Body of pancreas (tissue), 4 donors: Measurements from ENCODE around the gene TOMM5. TPM values are rescaled to one million over a fixed set of nuclear protein-coding genes. Genes with fewer than 3 reads are reported as not detected.

Experiments used
- ATAC-seq: fragments of 150-250 bp; one replicate; pipeline ENCODE4 v1.9.1; 2016
- DNase-seq, 4 donors: peaks; one replicate each; pipeline ENCODE4 v3.0.0-alpha.2; 2019
- H3K27ac ChIP-seq, 4 donors: fragments of 200-600 bp; sonication (generic); 1 replicate in 3 of 4; 2 replicates in 1 of 4; pipeline versions ENCODE4 v1.5.1 to v1.6.1; 2016 to 2019; ENCODE audit warnings: mild to moderate bottlenecking in 1 of 4, mixed read lengths in 1 of 4, moderate library complexity in 1 of 4
- H3K27me3 ChIP-seq, 2 donors: fragments of 200-600 bp; sonication (generic); one replicate each; pipeline ENCODE4 v1.6.0; 2016; ENCODE audit warnings: mild to moderate bottlenecking in 1 of 2
- H3K36me3 ChIP-seq, 2 donors: fragments of 200-600 bp; sonication (generic); replicated peaks in 1 of 2; 2 replicates each; pipeline ENCODE4 v1.5.1; 2016; ENCODE audit warnings: low read depth in 2 of 2; ENCODE audit not compliant: insufficient read depth in 1 of 2
- H3K4me1 ChIP-seq: fragments of 200-600 bp; sonication (generic); one replicate; pipeline ENCODE4 v1.6.0; 2016
- H3K4me3 ChIP-seq, 2 donors: fragments of 200-600 bp; sonication (generic); 1 replicate in 1 of 2; 2 replicates in 1 of 2; pipeline ENCODE4 v1.5.1; 2016 to 2019
- H3K9me3 ChIP-seq, 3 donors: fragments of 200-600 bp; sonication (generic); 1 replicate in 2 of 3; 2 replicates in 1 of 3; pipeline ENCODE4 v1.5.1; 2016
- POLR2A ChIP-seq, 3 donors: fragments of 450-650 bp; IDR thresholded peaks; one replicate each; pipeline ENCODE4 v1.6.1; 2016; ENCODE audit warnings: antibody characterized with exemption in 3 of 3, mild to moderate bottlenecking in 2 of 3
- WGBS, 2 donors: methylation state at CpG; one replicate each; pipeline ENCODE4 v1.1.5; 2017; 5-methylcytosine and 5-hydroxymethylcytosine counted together
- intact Hi-C: fragments of 100-400 bp; cut with DNase I; formaldehyde crosslinking; loops from one replicate; pipeline ENCODE4 v1.15.1; 2023
- total RNA-seq, 2 donors: library from RNA; depleted of rRNA; stranded (reverse); fragments of >200 nt; gene quantifications; one replicate each; pipeline ENCODE4 v1.1.0, GENCODE V29; 2016
- TF ChIP-seq, protein P1 (sequence below), 7 experiments: fragments of 450-650 bp in 4 of 7; fragments of 200-600 bp in 3 of 7; sonication (generic) in 3 of 7; IDR thresholded peaks; one replicate each; pipeline ENCODE4 v1.5.1; 2016 to 2019; ENCODE audit warnings: antibody characterized with exemption in 7 of 7

TOMM5 gene
- total RNA-seq, 2 donors from 2014 or later: 37.6 to 48.8 TPM

DNA sequence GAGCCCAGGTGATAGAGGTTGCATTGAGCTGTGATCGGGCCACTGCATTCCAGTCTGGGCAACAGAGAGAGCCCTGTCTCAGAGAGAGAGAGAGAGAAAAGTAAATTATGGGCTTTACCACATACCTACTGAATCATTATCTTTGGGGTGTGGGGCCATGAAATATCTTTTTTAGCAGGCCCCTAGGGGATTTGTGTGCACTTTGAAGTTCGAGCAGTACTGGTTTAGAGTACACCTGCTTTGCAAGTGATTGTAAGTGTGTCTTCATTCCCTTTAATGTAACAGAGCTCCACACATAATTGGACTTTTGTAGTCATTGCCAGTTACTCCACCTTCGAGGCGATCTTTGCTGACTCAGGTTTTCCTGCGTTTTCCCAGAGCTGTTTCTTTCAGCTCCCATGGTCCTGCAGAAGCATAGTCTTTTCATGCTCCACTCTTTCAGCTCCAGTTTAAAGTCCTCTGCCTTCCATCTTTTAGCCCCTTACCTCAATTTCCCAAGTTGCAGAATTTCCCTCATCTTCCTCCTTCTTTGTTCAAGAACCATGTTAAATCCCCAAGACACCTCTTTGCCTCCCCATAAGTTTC is 34.4 kb upstream of the TOMM5 start:
- intact Hi-C loops: no loop called here
- Histone ChIP-seq H3K4me1 (no peaks in the 10 kb centered on the region), H3K27me3 (no peaks in the 10 kb centered on the region), H3K36me3 (no peaks in the 10 kb centered on the region), H3K4me3 (no peak overlapping the region), H3K27ac (no peak overlapping the region), H3K9me3 (no peaks in the 10 kb centered on the region)
- TF ChIP-seq, protein P1, sequence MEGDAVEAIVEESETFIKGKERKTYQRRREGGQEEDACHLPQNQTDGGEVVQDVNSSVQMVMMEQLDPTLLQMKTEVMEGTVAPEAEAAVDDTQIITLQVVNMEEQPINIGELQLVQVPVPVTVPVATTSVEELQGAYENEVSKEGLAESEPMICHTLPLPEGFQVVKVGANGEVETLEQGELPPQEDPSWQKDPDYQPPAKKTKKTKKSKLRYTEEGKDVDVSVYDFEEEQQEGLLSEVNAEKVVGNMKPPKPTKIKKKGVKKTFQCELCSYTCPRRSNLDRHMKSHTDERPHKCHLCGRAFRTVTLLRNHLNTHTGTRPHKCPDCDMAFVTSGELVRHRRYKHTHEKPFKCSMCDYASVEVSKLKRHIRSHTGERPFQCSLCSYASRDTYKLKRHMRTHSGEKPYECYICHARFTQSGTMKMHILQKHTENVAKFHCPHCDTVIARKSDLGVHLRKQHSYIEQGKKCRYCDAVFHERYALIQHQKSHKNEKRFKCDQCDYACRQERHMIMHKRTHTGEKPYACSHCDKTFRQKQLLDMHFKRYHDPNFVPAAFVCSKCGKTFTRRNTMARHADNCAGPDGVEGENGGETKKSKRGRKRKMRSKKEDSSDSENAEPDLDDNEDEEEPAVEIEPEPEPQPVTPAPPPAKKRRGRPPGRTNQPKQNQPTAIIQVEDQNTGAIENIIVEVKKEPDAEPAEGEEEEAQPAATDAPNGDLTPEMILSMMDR (IDR thresholded peaks at IDR 0.05): no peak
- no peak for TF ChIP-seq POLR2A (IDR thresholded peaks at IDR 0.05)
- WGBS, 2 donors: 37 to 47% methylated on average over 5 of the region's 5 CpGs
- ATAC-seq (no peak), DNase-seq (no peak)

DNA sequence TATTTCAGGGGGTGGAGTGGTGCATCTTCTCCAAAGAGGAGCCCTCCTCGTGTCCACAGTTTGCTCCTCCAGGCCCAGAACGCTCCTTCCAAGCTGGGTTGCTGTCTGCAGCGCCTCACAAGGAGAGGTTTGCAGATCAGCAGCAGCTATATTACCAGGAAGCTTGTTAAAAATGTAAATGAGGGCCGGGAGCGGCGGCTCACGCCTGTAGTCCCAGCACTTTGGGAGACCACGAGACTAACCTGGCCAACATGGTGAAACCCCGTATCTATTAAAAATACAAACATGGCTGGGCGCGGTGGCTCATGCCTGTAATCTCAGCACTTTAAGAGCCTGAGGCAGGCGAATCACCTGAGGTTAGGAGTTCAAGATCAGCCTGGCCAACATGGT is 33.4 kb upstream of the TOMM5 start:
- H3K36me3 ChIP-seq: no peaks in the 10 kb centered on the region
- DNase-seq (no peak), ATAC-seq (no peak)
- no peak overlapping the region for H3K27ac ChIP-seq
- H3K4me1 ChIP-seq: no peaks in the 10 kb centered on the region
- no peaks in the 10 kb centered on the region for H3K27me3 ChIP-seq
- 76 to 81% methylated on average over 12 of the region's 12 CpGs for WGBS, 2 donors
- intact Hi-C loops: no loop called here
- H3K4me3 ChIP-seq: no peak overlapping the region
- H3K9me3 ChIP-seq: no peaks in the 10 kb centered on the region
- TF ChIP-seq POLR2A (IDR thresholded peaks at IDR 0.05): no peak
- TF ChIP-seq, protein P1 (IDR thresholded peaks at IDR 0.05): no peak

DNA sequence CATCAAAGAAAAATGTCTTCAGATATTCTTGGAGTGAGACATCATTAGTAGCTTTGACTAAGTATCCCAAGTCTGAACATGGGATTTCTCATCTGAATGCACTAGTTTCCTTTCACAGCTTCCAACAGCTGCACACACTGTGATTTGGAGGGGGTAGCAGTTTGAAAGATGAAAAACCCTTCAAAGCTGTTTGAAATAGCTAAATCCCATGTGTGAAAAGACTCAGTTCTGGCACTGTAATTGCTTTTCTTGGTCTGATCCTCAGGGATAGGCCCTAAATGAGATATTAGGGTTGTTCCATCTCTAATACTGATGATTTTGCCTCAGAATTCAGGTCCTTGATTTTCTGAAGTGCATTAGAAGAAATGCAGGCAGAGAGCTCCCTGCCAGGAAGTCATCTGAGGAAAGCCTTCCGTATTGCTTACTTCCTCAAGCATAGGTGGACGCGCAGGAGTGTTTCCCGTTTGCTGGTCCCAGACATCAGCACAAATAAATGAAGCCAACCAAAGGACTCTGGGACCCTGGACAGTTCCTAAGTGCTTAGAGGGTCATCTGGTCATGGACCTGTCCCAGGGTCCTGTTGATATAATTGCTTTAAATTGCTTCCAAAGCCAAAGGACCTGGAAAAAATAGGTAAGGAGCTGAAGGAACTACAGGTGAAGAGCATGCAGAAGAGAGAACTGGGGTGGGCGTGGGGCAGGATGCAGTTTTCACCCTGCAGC is 32.8 kb upstream of the TOMM5 start:
- no peaks in the 10 kb centered on the region for H3K27me3 ChIP-seq
- DNase-seq (no peak), ATAC-seq (no peak)

DNA sequence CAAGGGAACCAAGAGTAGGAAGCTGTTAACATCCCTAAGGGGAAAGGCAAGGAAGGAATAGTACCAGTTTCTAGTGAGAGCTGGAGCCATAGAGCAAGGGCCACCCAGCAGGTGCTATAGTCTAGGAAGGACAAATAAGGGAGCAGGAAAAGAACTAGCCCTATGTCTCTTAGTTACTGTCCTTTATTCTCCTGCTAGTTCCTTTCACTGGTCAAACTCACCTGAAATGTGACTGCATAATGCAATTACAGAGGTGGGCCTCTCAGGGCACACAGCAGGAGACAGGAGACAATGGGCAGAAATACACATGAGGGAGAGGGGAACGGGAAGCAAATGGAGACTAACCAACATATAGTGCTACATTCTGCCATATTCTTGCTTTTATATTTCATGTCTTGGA is 31.7 kb upstream of the TOMM5 start:
- DNase-seq (no peak), ATAC-seq (no peak)
- H3K36me3 ChIP-seq: no peaks in the 10 kb centered on the region
- TF ChIP-seq POLR2A (IDR thresholded peaks at IDR 0.05): no peak
- TF ChIP-seq, protein P1 (IDR thresholded peaks at IDR 0.05): no peak
- H3K27me3 ChIP-seq: no peaks in the 10 kb centered on the region
- no peak overlapping the region for H3K4me3 ChIP-seq
- no peaks in the 10 kb centered on the region for H3K4me1 ChIP-seq
- 80 to 92% methylated on average over 1 of the region's 1 CpG for WGBS, 2 donors
- H3K9me3 ChIP-seq: no peaks in the 10 kb centered on the region
- intact Hi-C loops: no loop called here
- no peak overlapping the region for H3K27ac ChIP-seq

More for the DNA sequence above, 32.8 kb upstream of the TOMM5 start:
- no peaks in the 10 kb centered on the region for H3K9me3 ChIP-seq
- intact Hi-C loops: no loop called here
- no peak overlapping the region for H3K4me3 ChIP-seq
- WGBS, 2 donors: 78 to 86% methylated on average over 5 of the region's 5 CpGs
- no peaks in the 10 kb centered on the region for H3K36me3 ChIP-seq
- H3K27ac ChIP-seq: no peak overlapping the region
- H3K4me1 ChIP-seq: no peaks in the 10 kb centered on the region
- TF ChIP-seq POLR2A (IDR thresholded peaks at IDR 0.05): no peak
- TF ChIP-seq, protein P1 (IDR thresholded peaks at IDR 0.05): no peak

DNA sequence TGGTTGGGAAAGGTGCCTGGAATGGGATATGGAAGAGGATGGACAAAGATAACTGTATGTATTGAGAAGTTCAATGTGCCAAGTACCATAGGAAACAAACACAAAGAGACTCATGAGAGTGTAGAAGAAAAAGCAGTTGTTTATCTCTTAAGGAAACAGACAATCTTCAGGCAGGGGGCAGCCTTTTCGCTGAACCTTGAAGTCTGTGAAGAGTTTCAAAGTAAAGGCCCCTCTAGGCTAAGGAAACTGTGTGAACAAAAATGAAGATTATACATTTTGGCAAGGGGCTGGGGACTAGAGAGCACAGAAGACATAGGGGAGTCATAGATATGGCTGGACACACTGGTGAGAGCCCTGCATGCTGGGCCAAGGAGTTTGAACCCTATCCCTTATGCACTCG is 30.9 kb upstream of the TOMM5 start:
- 73 to 79% methylated on average over 2 of the region's 2 CpGs for WGBS, 2 donors
- no peak for TF ChIP-seq POLR2A (IDR thresholded peaks at IDR 0.05)
- TF ChIP-seq, protein P1 (IDR thresholded peaks at IDR 0.05): no peak

More for the DNA sequence above, 30.9 kb upstream of the TOMM5 start:
- no peaks in the 10 kb centered on the region for H3K27me3 ChIP-seq
- no peak overlapping the region for H3K4me3 ChIP-seq
- H3K36me3 ChIP-seq: no peaks in the 10 kb centered on the region
- ATAC-seq: no peak
- DNase-seq: no peak
- no peaks in the 10 kb centered on the region for H3K4me1 ChIP-seq
- no peak overlapping the region for H3K27ac ChIP-seq
- intact Hi-C loops: no loop called here
- no peaks in the 10 kb centered on the region for H3K9me3 ChIP-seq
